Hepatocyte (in vitro differentiated cells): Measurements from ENCODE around the gene KCNB1. TPM values are rescaled to one million over a fixed set of nuclear protein-coding genes. Genes with fewer than 3 reads are reported as not detected.

Source experiments
- DNase-seq: peaks from one replicate; pipeline ENCODE4 v3.0.0-alpha.2; 2016; ENCODE audit warnings: low spot score
- H2AFZ ChIP-seq: fragments of 200-600 bp; sonication (generic); 2 replicates; pipeline ENCODE4 v1.6.0; 2016; ENCODE audit warnings: antibody characterized with exemption, mild to moderate bottlenecking
- H3K27ac ChIP-seq: fragments of 200-600 bp; sonication (generic); 2 replicates; pipeline ENCODE4 v1.5.1; 2016; ENCODE audit warnings: mild to moderate bottlenecking
- H3K27me3 ChIP-seq: fragments of 200-600 bp; sonication (generic); 2 replicates; pipeline ENCODE4 v1.6.1; 2016
- H3K36me3 ChIP-seq: fragments of 200-600 bp; sonication (generic); replicated peaks from 2 replicates; pipeline ENCODE4 v1.5.1; 2016; ENCODE audit warnings: low read depth; ENCODE audit not compliant: insufficient read depth
- H3K4me1 ChIP-seq: fragments of 200-600 bp; sonication (generic); 2 replicates; pipeline ENCODE4 v1.5.1; 2016; ENCODE audit warnings: mild to moderate bottlenecking, moderate library complexity; ENCODE audit not compliant: insufficient read depth
- H3K4me2 ChIP-seq: fragments of 200-600 bp; sonication (generic); 2 replicates; pipeline ENCODE4 v1.6.0; 2016
- H3K4me3 ChIP-seq: fragments of 200-600 bp; sonication (generic); 2 replicates; pipeline ENCODE4 v1.5.1; 2016; ENCODE audit warnings: mild to moderate bottlenecking
- H3K79me2 ChIP-seq: fragments of 200-600 bp; sonication (generic); 2 replicates; pipeline ENCODE4 v1.6.0; 2017; ENCODE audit warnings: mild to moderate bottlenecking
- H3K9me2 ChIP-seq: fragments of 200-600 bp; sonication (generic); replicated peaks from 2 replicates; pipeline ENCODE4 v1.6.0; 2017; ENCODE audit warnings: mild to moderate bottlenecking; ENCODE audit not compliant: insufficient read depth
- H3K9me3 ChIP-seq: fragments of 200-600 bp; sonication (generic); 2 replicates; pipeline ENCODE4 v1.5.1; 2016; ENCODE audit warnings: low read depth, mild to moderate bottlenecking
- H4K20me1 ChIP-seq: fragments of 200-600 bp; sonication (generic); 2 replicates; pipeline ENCODE4 v1.6.0; 2016; ENCODE audit warnings: mild to moderate bottlenecking; ENCODE audit not compliant: insufficient read depth, poor library complexity, severe bottlenecking
- CTCF ChIP-seq: fragments of 200-600 bp; sonication (generic); IDR thresholded peaks from 2 replicates; pipeline ENCODE4 v1.5.1; 2016; ENCODE audit warnings: antibody characterized with exemption, mild to moderate bottlenecking; ENCODE audit not compliant: poor library complexity
- EZH2 ChIP-seq: fragments of 200-600 bp; sonication (generic); IDR thresholded peaks from 2 replicates; pipeline ENCODE4 v1.6.1; 2016; ENCODE audit warnings: antibody characterized with exemption, mild to moderate bottlenecking, borderline replicate concordance
- EZH2phosphoT487 ChIP-seq: fragments of 200-600 bp; sonication (generic); IDR thresholded peaks from one replicate; pipeline ENCODE4 v1.6.1; 2018; ENCODE audit warnings: antibody characterized with exemption, mild to moderate bottlenecking, low read depth, moderate library complexity; ENCODE audit not compliant: unreplicated experiment, severe bottlenecking
- WGBS: methylation state at CpG from one replicate; pipeline ENCODE4 v1.1.6; 2016; ENCODE audit warnings: low lambda C conversion rate; ENCODE audit errors: missing lambda C conversion rate; 5-methylcytosine and 5-hydroxymethylcytosine counted together
- polyA plus RNA-seq: library from polyadenylated mRNA; unstranded; fragments of >200 nt; fragmentation: Nextera tagmentation; extraction: Ambion mirVana; gene quantifications from 2 replicates; pipeline ENCODE4 v1.2.1, GENCODE V29; 2016
- total RNA-seq: library from RNA; depleted of rRNA; stranded (reverse); fragments of >200 nt; gene quantifications from 2 replicates; pipeline ENCODE4 v1.2.3, GENCODE V29; 2014

The KCNB1 gene
- total and polyA plus RNA-seq, 2 experiments from 2014 or later, result 0.37 to 1.5 TPM

DNA sequence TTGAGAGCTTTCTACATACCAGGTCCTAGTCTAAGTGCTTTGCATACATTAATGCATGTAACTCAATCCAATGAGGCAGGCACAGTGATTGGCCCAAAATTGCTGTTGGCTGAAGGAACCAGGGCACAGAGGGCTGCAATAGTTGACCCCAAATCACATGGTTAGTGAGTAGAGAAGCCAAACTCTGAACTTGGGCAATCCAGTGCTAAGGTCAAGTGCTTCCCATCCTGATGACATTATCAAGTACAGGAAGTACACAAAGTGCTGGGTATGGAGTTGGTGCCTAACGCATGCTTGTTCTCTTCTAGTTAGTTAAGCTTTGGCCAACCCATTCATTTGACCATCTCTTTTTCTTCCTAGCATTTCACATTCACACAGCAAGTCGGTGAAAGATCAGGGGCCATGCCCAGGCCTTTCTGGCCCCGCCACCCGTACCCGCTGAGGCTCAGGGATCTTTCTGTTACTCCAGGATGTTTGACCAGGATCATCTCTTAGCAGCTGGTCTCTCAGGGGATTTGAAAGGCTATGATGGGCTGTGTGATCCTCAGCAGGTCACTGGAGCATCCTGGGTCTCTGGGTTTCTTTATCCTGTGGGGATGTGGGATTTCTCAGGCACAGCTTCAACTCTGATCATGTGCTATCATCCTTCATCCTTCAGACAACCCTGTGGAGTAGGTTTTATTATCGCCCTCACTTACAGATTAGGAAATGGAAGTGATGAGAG, 7.0 kb downstream of the KCNB1 start:
- no peaks in the 10 kb centered on the region for H3K4me1 ChIP-seq
- no peaks in the 10 kb centered on the region for H3K36me3 ChIP-seq
- no peaks in the 10 kb centered on the region for H3K9me2 ChIP-seq
- no peak overlapping the region for H2AFZ ChIP-seq
- H3K9me3 ChIP-seq, result no peaks in the 10 kb centered on the region
- no peak for DNase-seq
- H3K27me3 ChIP-seq, result no peaks in the 10 kb centered on the region
- no peak overlapping the region for H3K27ac ChIP-seq
- 92% methylated on average over 6 of the region's 6 CpGs for WGBS
- H3K4me3 ChIP-seq, result no peak overlapping the region
- TF ChIP-seq EZH2phosphoT487 (no peak), CTCF (no peak), EZH2 (no peak)
- H3K79me2 ChIP-seq, result no peaks in the 10 kb centered on the region
- no peaks in the 10 kb centered on the region for H4K20me1 ChIP-seq
- H3K4me2 ChIP-seq, result no peak overlapping the region

DNA sequence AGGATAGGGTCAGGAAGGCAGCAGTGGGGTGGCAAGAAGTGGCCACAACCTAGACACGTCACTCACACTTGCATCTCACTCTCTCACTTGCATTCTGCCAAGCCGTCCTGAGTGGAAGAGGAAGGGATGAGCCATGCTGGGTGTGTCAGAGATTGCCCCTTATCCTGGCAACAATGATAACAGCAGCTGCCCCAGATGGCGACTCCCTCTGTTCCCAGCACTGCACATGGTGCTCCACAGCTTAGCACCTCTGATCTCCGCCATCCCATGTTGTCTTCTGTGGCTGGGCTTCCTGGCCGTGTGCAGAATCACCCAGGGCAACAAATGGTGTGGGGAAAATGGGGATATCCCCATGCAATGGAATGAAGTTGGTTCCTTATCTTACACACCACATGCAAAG, 11.1 kb downstream of the KCNB1 start:
- WGBS, result 81% methylated on average over 5 of the region's 5 CpGs
- DNase-seq, result no peak

DNA sequence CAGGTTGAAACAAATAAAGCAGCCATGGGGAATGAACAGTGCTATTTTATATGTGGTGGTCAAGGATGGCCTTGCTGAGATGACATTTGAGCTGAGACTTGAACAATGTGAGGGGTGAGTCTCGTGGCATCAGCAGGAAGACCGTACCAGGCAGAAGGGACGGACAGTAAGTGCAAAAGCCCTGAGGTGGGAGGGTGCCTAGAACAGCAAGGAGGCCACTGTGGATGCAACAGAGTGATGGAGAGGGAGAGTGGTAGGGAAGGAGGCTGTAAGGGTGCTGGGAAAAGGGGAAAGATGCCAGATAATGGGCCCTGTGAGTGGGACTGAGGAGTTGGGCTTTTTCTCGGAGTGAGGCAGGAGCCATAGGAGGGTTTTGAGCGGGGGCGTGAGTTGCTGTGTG, 11.5 kb downstream of the KCNB1 start:
- no peaks in the 10 kb centered on the region for H3K4me1 ChIP-seq
- no peak for TF ChIP-seq EZH2phosphoT487
- TF ChIP-seq CTCF, result no peak
- TF ChIP-seq EZH2, result no peak
- H3K4me3 ChIP-seq, result no peak overlapping the region
- no peaks in the 10 kb centered on the region for H4K20me1 ChIP-seq
- no peak overlapping the region for H2AFZ ChIP-seq
- no peaks in the 10 kb centered on the region for H3K9me2 ChIP-seq
- no peak overlapping the region for H3K4me2 ChIP-seq
- H3K79me2 ChIP-seq, result no peaks in the 10 kb centered on the region
- WGBS, result 86% methylated on average over 6 of the region's 6 CpGs
- H3K36me3 ChIP-seq, result no peaks in the 10 kb centered on the region
- no peak for DNase-seq
- H3K27ac ChIP-seq, result no peak overlapping the region
- H3K9me3 ChIP-seq, result no peaks in the 10 kb centered on the region
- H3K27me3 ChIP-seq, result no peaks in the 10 kb centered on the region

More for the DNA sequence above, 11.1 kb downstream of the KCNB1 start:
- H3K9me3 ChIP-seq, result no peaks in the 10 kb centered on the region
- H3K4me1 ChIP-seq, result no peaks in the 10 kb centered on the region
- TF ChIP-seq CTCF, result no peak
- no peak for TF ChIP-seq EZH2
- TF ChIP-seq EZH2phosphoT487, result no peak
- no peaks in the 10 kb centered on the region for H4K20me1 ChIP-seq
- H3K27me3 ChIP-seq, result no peaks in the 10 kb centered on the region
- H2AFZ ChIP-seq, result no peak overlapping the region
- no peaks in the 10 kb centered on the region for H3K36me3 ChIP-seq
- H3K4me2 ChIP-seq, result no peak overlapping the region
- no peaks in the 10 kb centered on the region for H3K9me2 ChIP-seq
- no peak overlapping the region for H3K4me3 ChIP-seq
- H3K79me2 ChIP-seq, result no peaks in the 10 kb centered on the region
- no peak overlapping the region for H3K27ac ChIP-seq
